ENCODE measurements around the gene RNF121.

The RNF121 gene

GRCh38 chr11:71931245-71931602, 2.4 kb downstream of the RNF121 start:
- no peak for TF ChIP-seq CTCF (IDR thresholded peaks at IDR 0.05; ENCODE audit: control insufficient read depth, insufficient read depth, low read depth, low read length, missing control alignments)
- DNase-seq (ENCODE audit: low read depth) = no peak
- H3K4me3 ChIP-seq (ENCODE audit: control insufficient read depth, low read depth, low read length) = no peak overlapping the region

GRCh38 chr11:71933141-71933933, 4.5 kb downstream of the RNF121 start:
- no peak for TF ChIP-seq CTCF (IDR thresholded peaks at IDR 0.05; ENCODE audit: control insufficient read depth, insufficient read depth, low read depth, low read length, missing control alignments)
- no peak overlapping the region for H3K4me3 ChIP-seq (ENCODE audit: control insufficient read depth, low read depth, low read length)
- no peak for DNase-seq (ENCODE audit: low read depth)

GRCh38 chr11:71934213-71934612, 5.4 kb downstream of the RNF121 start:
- TF ChIP-seq CTCF (IDR thresholded peaks at IDR 0.05; ENCODE audit: control insufficient read depth, insufficient read depth, low read depth, low read length, missing control alignments) = no peak
- no peak overlapping the region for H3K4me3 ChIP-seq (ENCODE audit: control insufficient read depth, low read depth, low read length)

GRCh38 chr11:71935338-71935925, 6.6 kb downstream of the RNF121 start:
- no peak for DNase-seq (ENCODE audit: low read depth)
- H3K4me3 ChIP-seq (ENCODE audit: control insufficient read depth, low read depth, low read length) = no peak overlapping the region
- no peak for TF ChIP-seq CTCF (IDR thresholded peaks at IDR 0.05; ENCODE audit: control insufficient read depth, insufficient read depth, low read depth, low read length, missing control alignments)

More at GRCh38 chr11:71934213-71934612, 5.4 kb downstream of the RNF121 start:
- no peak for DNase-seq (ENCODE audit: low read depth)

- TF ChIP-seq CTCF (IDR thresholded peaks at IDR 0.05; ENCODE audit: control insufficient read depth, insufficient read depth, low read depth, low read length, missing control alignments) = no peak
- no peak for DNase-seq (ENCODE audit: low read depth)
- H3K4me3 ChIP-seq (ENCODE audit: control insufficient read depth, low read depth, low read length) = no peak overlapping the region
Observed at GRCh38 chr11:71936825-71937224, 8.0 kb downstream of the RNF121 start.

- TF ChIP-seq CTCF (IDR thresholded peaks at IDR 0.05; ENCODE audit: control insufficient read depth, insufficient read depth, low read depth, low read length, missing control alignments) = no peak
- no peak overlapping the region for H3K4me3 ChIP-seq (ENCODE audit: control insufficient read depth, low read depth, low read length)
- no peak for DNase-seq (ENCODE audit: low read depth)
Observed at GRCh38 chr11:71937826-71938225, 9.0 kb downstream of the RNF121 start.

Measured in AG09309 (cell line).